IPS DF 4.7 (cell line): ENCODE results near the gene MIGA2.
A peak's percentile ranks its signal among the peaks of the same experiment; 100 is the strongest.
"Not testable (repeated sequence)": the region's sequence is repeated elsewhere in the genome, so short reads cannot be mapped to it uniquely, and the experiment has no call there.

ENCODE experiments used
- DNase-seq: peaks from one replicate; pipeline ENCODE4 v3.0.0-alpha.2; 2013; ENCODE audit warnings: low spot score; ENCODE audit errors: extremely low read depth

Gene MIGA2

GRCh38 chr9:129036241-129036922, at the start of gene MIGA2:
Gene MIGA2 (plus strand): TSS chr9:129036626. CDS start chr9:129040595, 3,969 bp downstream.
- peak; percentile 93 for DNase-seq

- no peak for DNase-seq
Observed at GRCh38 chr9:128986671-128987070, 49.8 kb upstream of the MIGA2 start.

- DNase-seq = no peak
Observed at GRCh38 chr9:128987805-128988204, 48.6 kb upstream of the MIGA2 start.

GRCh38 chr9:128992995-128993394, 43.4 kb upstream of the MIGA2 start:
- DNase-seq = no peak

- no peak for DNase-seq
Observed at GRCh38 chr9:128995791-128996190, 40.6 kb upstream of the MIGA2 start.

GRCh38 chr9:128998462-128998861, 38.0 kb upstream of the MIGA2 start:
- no peak for DNase-seq

- no peak for DNase-seq
Observed at GRCh38 chr9:128999581-129000206, 36.7 kb upstream of the MIGA2 start.

GRCh38 chr9:129001504-129002325, 34.7 kb upstream of the MIGA2 start:
- no peak for DNase-seq

GRCh38 chr9:129002992-129003391, 33.4 kb upstream of the MIGA2 start:
- no peak for DNase-seq

GRCh38 chr9:129004173-129004572, 32.3 kb upstream of the MIGA2 start:
- not testable (repeated sequence) for DNase-seq

- DNase-seq = no peak
Observed at GRCh38 chr9:129005336-129005997, 31.0 kb upstream of the MIGA2 start.

- peak; percentile 68 for DNase-seq
Observed at GRCh38 chr9:129006328-129007034, 29.9 kb upstream of the MIGA2 start.

GRCh38 chr9:129007035-129007765, 29.2 kb upstream of the MIGA2 start:
- no peak for DNase-seq

GRCh38 chr9:129007766-129008468, 28.5 kb upstream of the MIGA2 start:
- no peak for DNase-seq

GRCh38 chr9:129008469-129008965, 27.9 kb upstream of the MIGA2 start:
- DNase-seq = no peak

- no peak for DNase-seq
Observed at GRCh38 chr9:129008986-129009583, 27.3 kb upstream of the MIGA2 start.

GRCh38 chr9:129009584-129010141, 26.8 kb upstream of the MIGA2 start:
- DNase-seq = no peak

- DNase-seq = no peak
Observed at GRCh38 chr9:129010267-129010975, 26.0 kb upstream of the MIGA2 start.
